Activated CD8-positive, alpha-beta T cell treated with anti-CD3 and anti-CD28 coated beads, Interleukin-2, amount 10 ng/mL, durations not matched to agents 7 days and 5 days (primary cell): ENCODE measurements around the gene RNF40. TPM values are rescaled to one million over a fixed set of nuclear protein-coding genes. Genes with fewer than 3 reads are reported as not detected.

Experiments used
- ATAC-seq: fragments of 150-1000 bp; cut with Tn5 transposase; one replicate; pipeline ENCODE4 v1.10.0; 2021; ENCODE audit warnings: moderate library complexity
- CTCF ChIA-PET: fragments of 350-600 bp; sonication (Branson Sonifier 250); formaldehyde crosslinking; loops from one replicate; lab custom pipeline; 2021; ENCODE audit warnings: antibody characterized with exemption; lab: Charles Lee
- POLR2A ChIA-PET: fragments of 350-600 bp; sonication (Branson Sonifier 250); formaldehyde crosslinking; loops from one replicate; lab custom pipeline; 2021; ENCODE audit warnings: antibody characterized with exemption; lab: Charles Lee
- DNase-seq: peaks from one replicate; pipeline ENCODE4 v3.0.0-alpha.2; 2020
- H3K27ac Mint-ChIP-seq: one replicate; pipeline ENCODE4 v1.8.0; 2021; ENCODE audit warnings: mild to moderate bottlenecking, mixed read lengths
- H3K27me3 Mint-ChIP-seq: one replicate; pipeline ENCODE4 v1.8.0; 2021; ENCODE audit warnings: low read depth, mixed read lengths
- H3K36me3 Mint-ChIP-seq: one replicate; pipeline ENCODE4 v1.8.0; 2021; ENCODE audit warnings: low read depth, mixed read lengths
- H3K4me1 Mint-ChIP-seq: one replicate; pipeline ENCODE4 v1.8.0; 2021; ENCODE audit warnings: low read depth, mixed read lengths
- H3K4me3 Mint-ChIP-seq: one replicate; pipeline ENCODE4 v1.8.0; 2021; ENCODE audit warnings: mild to moderate bottlenecking, mixed read lengths
- H3K9me3 Mint-ChIP-seq: one replicate; pipeline ENCODE4 v1.8.0; 2022; ENCODE audit warnings: mixed read lengths; ENCODE audit not compliant: insufficient read depth
- total RNA-seq, 2 experiments: library from RNA; stranded (reverse); gene quantifications; one replicate each; pipeline ENCODE4 v1.2.3, GENCODE V29; 2021

The RNF40 gene
- total RNA-seq, 2 experiments from 2014 or later, result 100 to 102 TPM

DNA sequence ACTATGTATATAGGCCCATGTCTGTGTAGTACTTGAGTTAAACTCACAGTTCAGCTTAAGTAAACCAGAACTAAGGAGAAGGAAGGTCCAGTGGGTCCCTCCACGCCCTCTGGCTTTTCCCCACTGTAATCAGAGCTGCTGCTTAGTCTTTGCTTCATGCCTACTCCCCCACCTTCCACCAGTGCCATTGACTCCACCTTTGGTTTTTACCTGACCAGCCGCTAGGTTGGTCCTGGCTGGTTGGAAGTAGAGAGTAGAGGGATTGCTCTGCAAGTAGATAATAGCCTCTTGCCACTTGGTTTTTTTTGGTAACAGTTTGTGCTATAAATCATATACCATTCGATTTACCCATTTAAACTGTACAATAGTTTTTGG is 36.7 kb upstream of the RNF40 start:
- DNase-seq (no peak), ATAC-seq (no peak)
- CTCF ChIA-PET, result interaction anchor here (1.2 kb wide), 1 partner anchor 9 kb away, joined by 5 read pairs; no protein-coding TSS in a partner anchor
- Mint-ChIP-seq H3K4me1 (peaks cover 3% of the 10 kb centered on the region), H3K27me3 (no peaks in the 10 kb centered on the region), H3K27ac (no peak overlapping the region), H3K4me3 (no peak overlapping the region), H3K36me3 (peaks cover 75% of the 10 kb centered on the region), H3K9me3 (no peaks in the 10 kb centered on the region)
- POLR2A ChIA-PET, result interaction anchor here (1.2 kb wide), 1 partner anchor 12 kb away, joined by 4 read pairs; no protein-coding TSS in a partner anchor

GRCh38 chr16:30728321-30728720 is 33.8 kb upstream of the RNF40 start:
- Mint-ChIP-seq H3K36me3 (peaks cover 60% of the 10 kb centered on the region), H3K4me3 (no peak overlapping the region)

DNA sequence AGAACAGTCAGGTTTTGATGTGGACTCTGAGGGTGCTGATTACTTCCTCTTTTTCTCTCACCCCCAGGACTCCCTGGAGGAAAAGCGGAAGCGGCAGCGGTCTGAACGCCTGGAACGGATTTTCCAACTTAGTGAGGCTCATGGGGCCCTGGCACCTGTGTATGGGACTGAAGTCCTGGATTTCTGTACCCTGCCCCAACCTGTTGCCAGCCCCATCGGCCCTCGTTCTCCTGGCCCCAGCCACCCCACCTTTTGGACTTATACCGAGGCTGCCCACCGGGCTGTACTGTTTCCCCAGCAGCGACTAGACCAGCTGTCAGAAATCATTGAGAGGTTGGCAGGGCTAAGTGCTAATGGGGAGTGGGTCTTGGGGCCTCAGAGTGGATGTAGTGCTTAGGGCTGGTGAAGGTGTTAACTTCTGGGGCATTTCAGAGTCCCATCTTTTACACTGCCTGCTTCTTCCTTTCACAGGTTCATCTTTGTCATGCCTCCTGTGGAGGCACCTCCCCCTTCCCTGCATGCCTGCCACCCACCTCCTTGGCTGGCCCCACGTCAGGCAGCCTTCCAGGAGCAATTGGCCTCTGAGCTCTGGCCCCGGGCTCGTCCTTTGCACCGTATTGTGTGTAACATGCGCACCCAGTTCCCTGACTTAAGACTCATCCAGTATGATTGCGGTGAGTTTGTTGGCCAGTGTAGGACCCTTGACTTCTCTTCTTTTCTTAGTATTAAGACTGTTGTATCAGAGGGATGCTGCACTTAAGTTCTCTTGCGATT is 33.0 kb upstream of the RNF40 start:
- ATAC-seq, result no peak
- H3K27ac Mint-ChIP-seq, result peak overlapping the region; percentile 43

More at GRCh38 chr16:30728321-30728720, 33.8 kb upstream of the RNF40 start:
- POLR2A ChIA-PET, result interaction anchor here (1.0 to 1.3 kb wide), 2 partner anchors 16 to 20 kb away, joined by 3 to 4 read pairs; partner anchors contain the start of gene PHKG2
- no peak for DNase-seq
- Mint-ChIP-seq H3K27me3 (no peaks in the 10 kb centered on the region), H3K4me1 (peaks cover 3% of the 10 kb centered on the region), H3K27ac (no peak overlapping the region), H3K9me3 (no peaks in the 10 kb centered on the region)
- CTCF ChIA-PET, result no interaction called here
- ATAC-seq, result no peak

DNA sequence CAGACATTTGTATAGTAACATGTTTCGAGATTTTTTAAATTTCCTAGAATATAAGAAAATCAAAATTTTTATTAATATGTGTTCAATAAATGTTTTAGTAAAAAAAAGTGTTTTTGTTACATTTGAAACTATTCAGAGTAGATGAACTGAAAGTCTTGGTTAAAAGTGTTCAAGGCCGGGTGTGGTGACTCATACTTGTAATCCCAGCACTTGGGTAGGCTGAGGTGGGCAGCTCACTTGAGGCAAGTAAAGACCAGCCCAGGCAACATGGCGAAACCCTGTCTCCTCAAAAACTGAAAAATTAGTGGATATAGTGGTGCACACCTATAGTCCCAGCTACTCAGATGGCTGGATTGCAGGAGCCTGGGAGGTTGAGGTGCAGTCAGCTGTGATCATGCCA is 30.7 kb upstream of the RNF40 start:
- ATAC-seq (no peak), DNase-seq (no peak)
- Mint-ChIP-seq H3K27me3 (no peaks in the 10 kb centered on the region), H3K4me3 (no peak overlapping the region), H3K36me3 (peaks cover 55% of the 10 kb centered on the region), H3K4me1 (peaks cover 3% of the 10 kb centered on the region), H3K9me3 (no peaks in the 10 kb centered on the region), H3K27ac (no peak overlapping the region)
- CTCF ChIA-PET, result no interaction called here
- POLR2A ChIA-PET, result interaction anchor here (1.3 to 2.1 kb wide), 2 partner anchors 10 to 16 kb away, joined by 3 to 7 read pairs; partner anchors contain the start of gene PHKG2

More for the DNA sequence above, 33.0 kb upstream of the RNF40 start:
- H3K4me1 Mint-ChIP-seq, result peaks cover 3% of the 10 kb centered on the region
- H3K9me3 Mint-ChIP-seq, result no peaks in the 10 kb centered on the region
- no peaks in the 10 kb centered on the region for H3K27me3 Mint-ChIP-seq
- no peak for DNase-seq
- CTCF ChIA-PET, result interaction anchor here (1.1 kb wide), 1 partner anchor 18 kb away, joined by 3 read pairs; no protein-coding TSS in a partner anchor
- peaks cover 56% of the 10 kb centered on the region for H3K36me3 Mint-ChIP-seq
- POLR2A ChIA-PET, result interaction anchor here (0.7 kb wide), 1 partner anchor 172 kb away, joined by 5 read pairs; no protein-coding TSS in a partner anchor
- no peak overlapping the region for H3K4me3 Mint-ChIP-seq

GRCh38 chr16:30736995-30737793 is 24.9 kb upstream of the RNF40 start:
- DNase-seq (no peak), ATAC-seq (no peak)
- Mint-ChIP-seq H3K9me3 (no peaks in the 10 kb centered on the region), H3K4me3 (no peak overlapping the region), H3K36me3 (peaks cover 64% of the 10 kb centered on the region), H3K27me3 (no peaks in the 10 kb centered on the region), H3K27ac (peak overlapping the region; percentile 51), H3K4me1 (no peaks in the 10 kb centered on the region)
- ChIA-PET CTCF (interaction anchor here (0.7 kb wide), 1 partner anchor 11 kb away, joined by 3 read pairs; the partner anchor contains the start of gene PHKG2), POLR2A (interaction anchor here (0.6 to 1.6 kb wide), 3 partner anchors 11 to 87 kb away, joined by 4 to 7 read pairs (median 5); partner anchors contain the start of genes PHKG2 and PRR14)

- no peaks in the 10 kb centered on the region for H3K4me1 Mint-ChIP-seq
- ATAC-seq, result no peak
- ChIA-PET CTCF (interaction anchor here (0.7 kb wide), 1 partner anchor 10 kb away, joined by 3 read pairs; the partner anchor contains the start of gene PHKG2), POLR2A (interaction anchor here (1.2 to 1.6 kb wide), 2 partner anchors 10 to 13 kb away, joined by 4 to 7 read pairs; partner anchors contain the start of gene PHKG2)
- H3K27ac Mint-ChIP-seq, result peak overlapping the region; percentile 51
- H3K4me3 Mint-ChIP-seq, result no peak overlapping the region
- DNase-seq, result no peak
- peaks cover 62% of the 10 kb centered on the region for H3K36me3 Mint-ChIP-seq
- no peaks in the 10 kb centered on the region for H3K9me3 Mint-ChIP-seq
- H3K27me3 Mint-ChIP-seq, result no peaks in the 10 kb centered on the region
Observed at GRCh38 chr16:30737794-30738648, 24.1 kb upstream of the RNF40 start.

DNA sequence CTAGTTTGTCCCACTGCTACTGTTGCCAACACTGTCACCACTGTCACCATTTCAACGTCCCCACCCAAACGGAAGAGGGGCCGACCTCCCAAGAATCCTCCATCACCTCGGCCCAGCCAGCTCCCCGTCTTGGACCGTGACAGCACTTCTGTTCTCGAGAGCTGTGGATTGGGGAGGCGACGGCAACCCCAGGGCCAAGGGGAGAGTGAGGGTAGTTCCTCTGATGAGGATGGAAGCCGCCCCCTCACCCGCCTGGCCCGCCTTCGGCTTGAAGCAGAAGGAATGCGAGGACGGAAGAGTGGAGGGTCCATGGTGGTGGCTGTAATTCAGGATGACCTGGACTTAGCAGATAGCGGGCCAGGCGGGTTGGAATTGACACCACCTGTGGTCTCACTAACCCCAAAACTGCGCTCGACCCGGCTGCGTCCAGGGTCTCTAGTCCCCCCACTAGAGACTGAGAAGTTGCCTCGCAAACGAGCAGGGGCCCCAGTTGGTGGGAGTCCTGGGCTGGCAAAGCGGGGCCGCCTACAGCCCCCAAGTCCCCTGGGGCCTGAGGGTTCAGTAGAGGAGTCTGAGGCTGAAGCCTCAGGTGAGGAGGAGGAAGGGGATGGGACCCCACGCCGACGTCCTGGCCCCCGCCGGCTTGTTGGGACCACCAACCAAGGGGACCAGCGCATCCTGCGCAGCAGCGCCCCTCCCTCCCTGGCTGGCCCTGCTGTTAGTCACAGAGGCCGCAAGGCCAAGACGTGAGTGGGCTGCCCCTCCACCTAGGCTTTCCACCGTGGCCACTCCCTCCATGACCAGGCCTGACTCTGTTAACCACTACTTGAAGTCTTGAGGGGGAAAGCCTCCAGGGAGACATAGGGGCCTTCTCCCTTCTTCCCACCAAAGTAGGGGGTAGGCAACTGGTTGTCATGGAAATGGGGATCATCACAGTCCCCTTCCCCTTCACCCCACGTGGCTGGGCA is 22.9 kb upstream of the RNF40 start:
- DNase-seq (no peak), ATAC-seq (no peak)
- no peaks in the 10 kb centered on the region for H3K9me3 Mint-ChIP-seq
- H3K4me1 Mint-ChIP-seq, result no peaks in the 10 kb centered on the region
- no peak overlapping the region for H3K27ac Mint-ChIP-seq
- H3K4me3 Mint-ChIP-seq, result no peak overlapping the region
- H3K27me3 Mint-ChIP-seq, result no peaks in the 10 kb centered on the region
- ChIA-PET CTCF (no interaction called here), POLR2A (no interaction called here)
- H3K36me3 Mint-ChIP-seq, result peaks cover 59% of the 10 kb centered on the region

- Mint-ChIP-seq H3K9me3 (no peaks in the 10 kb centered on the region), H3K4me3 (no peak overlapping the region), H3K27me3 (no peaks in the 10 kb centered on the region), H3K27ac (peak overlapping the region; percentile 7), H3K36me3 (peaks cover 58% of the 10 kb centered on the region), H3K4me1 (no peaks in the 10 kb centered on the region)
- DNase-seq (no peak), ATAC-seq (no peak)
- ChIA-PET POLR2A (no interaction called here), CTCF (interaction anchor here (1.1 kb wide), 1 partner anchor 8 kb away, joined by 3 read pairs; no protein-coding TSS in a partner anchor)
Observed at GRCh38 chr16:30740364-30741251, 21.5 kb upstream of the RNF40 start.

DNA sequence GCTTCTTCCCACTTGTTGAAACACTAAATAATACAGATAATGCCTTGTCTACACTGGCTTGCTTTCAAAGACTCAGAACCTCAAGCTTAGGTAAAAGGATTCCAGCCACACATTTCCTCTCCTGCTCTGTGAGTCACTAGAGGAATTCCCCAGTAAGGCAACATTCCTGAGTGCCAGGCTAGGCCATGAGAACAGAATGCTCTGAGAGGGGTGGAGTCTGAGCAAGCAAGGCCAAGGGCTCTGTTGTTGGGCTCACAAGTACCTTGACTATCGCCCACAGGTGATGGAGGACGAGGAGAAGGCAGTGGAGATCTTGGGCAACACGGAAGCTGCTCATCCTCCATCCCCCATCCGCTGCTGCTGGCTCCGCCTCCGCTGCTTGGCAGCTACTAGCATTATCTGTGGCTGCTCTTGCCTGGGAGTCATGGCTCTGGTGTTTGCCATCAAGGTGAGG is 20.6 kb upstream of the RNF40 start:
- H3K4me3 Mint-ChIP-seq, result no peak overlapping the region
- H3K36me3 Mint-ChIP-seq, result peaks cover 49% of the 10 kb centered on the region
- no peaks in the 10 kb centered on the region for H3K9me3 Mint-ChIP-seq
- ATAC-seq (no peak), DNase-seq (no peak)
- no peak overlapping the region for H3K27ac Mint-ChIP-seq
- CTCF ChIA-PET, result interaction anchor here (1.1 kb wide), 1 partner anchor 9 kb away, joined by 3 read pairs; no protein-coding TSS in a partner anchor
- no peaks in the 10 kb centered on the region for H3K4me1 Mint-ChIP-seq
- no peaks in the 10 kb centered on the region for H3K27me3 Mint-ChIP-seq
- POLR2A ChIA-PET, result interaction anchor here (0.9 kb wide), 1 partner anchor 26 kb away, joined by 3 read pairs; no protein-coding TSS in a partner anchor
